Choroid plexus epithelial cell (primary cell): ENCODE results near the gene PTPN13.

Experiments
- DNase-seq: peaks from one replicate; pipeline ENCODE4 v3.0.0-alpha.2; 2010; ENCODE audit warnings: low read depth
- H3K4me3 ChIP-seq: 2 replicates; pipeline ENCODE4 v1.5.1; 2011; ENCODE audit warnings: low read depth, mild to moderate bottlenecking, control low read depth, low read length, moderate library complexity
- CTCF ChIP-seq: conservative IDR thresholded peaks from 2 replicates; pipeline ENCODE4 v1.5.1; 2011; ENCODE audit warnings: low read depth, mild to moderate bottlenecking, control low read depth, inconsistent platforms, low read length, moderate library complexity

PTPN13 gene

GRCh38 chr4:86587381-86588140, 6.6 kb upstream of the PTPN13 start:
- H3K4me3 ChIP-seq: no peak overlapping the region
- no peak for DNase-seq
- no peak for TF ChIP-seq CTCF

DNA sequence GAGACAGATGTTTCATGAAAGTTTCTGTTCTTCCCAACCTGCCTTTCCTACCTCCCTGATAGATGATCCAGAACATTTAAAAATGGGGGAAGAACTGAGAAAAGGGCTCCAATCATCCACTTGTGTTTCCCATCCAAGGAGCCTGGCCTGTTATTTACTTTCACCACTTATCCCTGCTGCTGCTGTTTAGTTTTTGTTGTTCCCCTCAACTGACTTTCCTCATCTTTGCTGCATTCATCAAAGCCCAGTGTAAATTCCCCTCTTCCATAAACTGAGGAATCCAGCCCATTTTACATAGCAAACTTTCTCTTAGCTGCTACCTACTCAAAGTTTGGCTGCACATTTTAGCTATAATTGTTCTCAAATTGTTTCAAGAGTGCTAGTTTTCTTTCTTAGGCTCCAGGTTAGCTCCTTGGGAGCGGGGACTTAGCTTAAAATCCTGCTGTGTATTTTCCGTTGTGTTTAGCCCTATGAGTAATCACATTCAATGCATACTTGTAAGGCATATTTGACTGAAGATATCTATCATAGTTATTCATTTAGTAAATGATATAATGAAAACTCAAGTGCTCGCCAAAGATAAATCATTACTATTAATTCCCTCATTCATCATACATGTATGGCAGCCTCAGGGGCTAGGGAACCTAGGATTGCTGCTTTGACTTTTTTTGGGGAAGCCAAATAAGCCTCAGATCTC, 1.4 kb upstream of the PTPN13 start:
- peak; percentile 55 for DNase-seq
- no peak overlapping the region for H3K4me3 ChIP-seq
- TF ChIP-seq CTCF: no peak

DNA sequence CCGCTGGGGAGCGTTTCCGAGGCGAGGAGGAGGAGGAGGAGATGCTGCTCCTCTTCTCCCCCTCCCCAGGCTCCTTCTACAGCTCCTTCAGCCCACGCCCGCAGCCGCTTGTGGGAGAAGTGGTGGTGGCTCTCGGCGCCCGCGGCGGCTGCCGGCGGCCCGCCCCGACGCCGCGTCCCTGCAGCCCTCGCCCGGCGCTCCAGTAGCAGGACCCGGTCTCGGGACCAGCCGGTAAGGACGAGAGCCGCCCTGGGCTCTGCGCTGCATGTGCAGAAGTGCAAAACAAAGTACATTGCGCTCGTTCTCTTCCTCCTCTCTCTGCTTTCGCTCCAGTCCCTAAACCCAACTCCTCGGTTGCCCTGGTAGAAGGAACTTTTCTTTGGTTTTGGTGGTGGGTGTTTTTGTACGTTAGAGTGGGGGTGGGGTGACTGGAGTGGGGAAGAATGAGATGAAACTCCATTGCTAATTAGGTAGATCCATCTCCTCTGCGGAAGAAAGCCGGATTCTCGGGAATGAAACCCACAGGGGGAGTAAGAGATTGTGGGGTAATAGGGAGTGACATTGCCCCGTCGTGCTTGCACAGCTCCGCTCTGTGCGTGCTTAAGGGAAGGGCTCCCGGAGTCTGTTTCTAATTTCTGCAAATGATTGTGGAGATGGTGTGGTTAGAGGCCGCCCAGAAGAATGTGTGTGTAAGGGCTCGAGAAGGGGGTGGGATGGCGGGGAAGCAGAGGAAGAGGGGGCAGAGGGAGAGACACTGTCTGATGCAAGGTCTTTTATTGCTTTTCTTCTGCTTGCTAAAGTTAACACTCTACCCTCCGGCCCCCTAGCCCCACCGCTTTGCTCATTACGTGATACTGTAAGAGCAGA, 677 bp downstream of the PTPN13 start:
- H3K4me3 ChIP-seq: peak overlapping the region; percentile 81
- peak; percentile 82 for DNase-seq
- TF ChIP-seq CTCF: peak; percentile 39

- DNase-seq: no peak
- peak overlapping the region; percentile 81 for H3K4me3 ChIP-seq
- no peak for TF ChIP-seq CTCF
Observed at GRCh38 chr4:86595426-86595805, 1.3 kb downstream of the PTPN13 start.

- peak; percentile 39 for DNase-seq
- no peak overlapping the region for H3K4me3 ChIP-seq
- TF ChIP-seq CTCF: no peak
Observed at GRCh38 chr4:86596807-86597206, 2.7 kb downstream of the PTPN13 start.

- no peak for TF ChIP-seq CTCF
- no peak for DNase-seq
- H3K4me3 ChIP-seq: no peak overlapping the region
Observed at GRCh38 chr4:86600007-86600653, 6.0 kb downstream of the PTPN13 start.
